Mucosa of descending colon (tissue), 3 donors: Measurements from ENCODE around the gene ATG7. TPM values are rescaled to one million over a fixed set of nuclear protein-coding genes. Genes with fewer than 3 reads are reported as not detected.

ENCODE experiments used
- ATAC-seq: fragments of 200-7000 bp; cut with Tn5 transposase; one replicate; pipeline ENCODE4 v1.9.1; 2020; ENCODE audit warnings: mild to moderate bottlenecking, moderate library complexity
- DNase-seq, 3 donors: peaks; one replicate each; pipeline ENCODE4 v3.0.0-alpha.2; 2020
- H3K36me3 ChIP-seq: fragments of 200-600 bp; one replicate; pipeline ENCODE4 v1.8.0; 2021; ENCODE audit warnings: low read depth, mild to moderate bottlenecking
- H3K4me1 ChIP-seq: fragments of 200-600 bp; one replicate; pipeline ENCODE4 v1.8.0; 2021; ENCODE audit warnings: low read depth, mild to moderate bottlenecking
- H3K4me3 ChIP-seq: fragments of 200-600 bp; one replicate; pipeline ENCODE4 v1.8.0; 2021; ENCODE audit warnings: mild to moderate bottlenecking
- H3K9me3 ChIP-seq: fragments of 200-600 bp; one replicate; pipeline ENCODE4 v1.8.0; 2021; ENCODE audit warnings: mild to moderate bottlenecking
- intact Hi-C, 2 donors: fragments of 100-400 bp; cut with DNase I in 1 of 2; cut with micrococcal nuclease in 1 of 2; formaldehyde crosslinking; loops; one replicate each; pipeline versions ENCODE4 v1.11.0 to v1.11.1; 2022; cut with DNase I, micrococcal nuclease
- total RNA-seq, 3 donors: library from RNA; stranded (reverse); fragmentation: NEBNext Ultra II Directional in 2 of 3; extraction: Animal tissue kit (Norgen Biotek cat#: 25700) in 2 of 3; gene quantifications; one replicate each; pipeline versions ENCODE4 v1.2.1 to v1.2.4, GENCODE V29; 2021 to 2023
- TF ChIP-seq, protein P1 (sequence below): fragments of 200-600 bp; IDR thresholded peaks from one replicate; pipeline ENCODE4 v1.8.0; 2022; ENCODE audit warnings: antibody characterized with exemption, mild to moderate bottlenecking
- donor health status: DM: no; HTN: no; CAD: no; lungs with moderate emphysema.
- donor health status: DM: no; HTN: no; CAD: no.
- donor health status: DM: no; HTN: yes; CAD: no.

ATG7 gene
- total RNA-seq, 3 donors from 2014 or later: 40.4 to 49.6 (median 43.3) TPM

DNA sequence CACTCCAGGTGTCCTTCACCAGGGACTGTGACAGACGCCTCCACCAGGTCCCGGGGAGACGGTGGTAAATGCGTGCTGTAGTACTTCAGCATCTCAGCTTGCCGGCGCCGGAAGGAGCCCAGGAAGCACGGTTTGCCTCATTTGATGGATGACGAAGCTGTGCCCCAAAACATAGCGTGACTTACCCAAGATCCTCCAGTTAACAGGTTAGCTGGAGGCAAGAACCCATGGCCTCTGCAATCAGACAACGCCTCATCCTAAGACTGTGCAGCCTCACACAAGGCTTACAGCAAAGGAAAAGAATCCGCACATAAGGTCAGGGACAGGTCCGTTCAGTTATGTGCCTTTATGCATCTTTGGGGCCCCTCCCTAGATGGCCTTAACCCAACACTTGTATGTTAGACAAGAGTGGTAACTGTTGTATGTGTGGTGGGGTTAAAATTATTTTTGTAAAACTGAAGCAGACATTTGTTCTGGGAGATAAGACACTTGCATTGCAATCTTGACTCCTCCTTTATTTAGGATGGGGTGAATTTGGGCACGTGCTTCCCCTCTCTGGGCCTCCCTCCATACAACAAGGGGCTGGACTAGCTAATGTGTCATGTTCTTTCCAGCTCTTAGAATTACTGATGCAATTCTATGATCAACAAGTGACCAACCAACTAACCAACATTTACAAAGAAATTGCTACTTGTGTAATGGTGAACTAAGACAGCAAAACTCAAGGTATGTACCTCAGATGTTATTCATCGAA lies 332.1 kb downstream of the ATG7 start:
- Histone ChIP-seq H3K9me3 (no peaks in the 10 kb centered on the region), H3K4me1 (peaks cover 5% of the 10 kb centered on the region), H3K36me3 (no peaks in the 10 kb centered on the region), H3K4me3 (no peak overlapping the region)
- ATAC-seq (peak; percentile 14), DNase-seq (no peak)
- TF ChIP-seq, protein P1, sequence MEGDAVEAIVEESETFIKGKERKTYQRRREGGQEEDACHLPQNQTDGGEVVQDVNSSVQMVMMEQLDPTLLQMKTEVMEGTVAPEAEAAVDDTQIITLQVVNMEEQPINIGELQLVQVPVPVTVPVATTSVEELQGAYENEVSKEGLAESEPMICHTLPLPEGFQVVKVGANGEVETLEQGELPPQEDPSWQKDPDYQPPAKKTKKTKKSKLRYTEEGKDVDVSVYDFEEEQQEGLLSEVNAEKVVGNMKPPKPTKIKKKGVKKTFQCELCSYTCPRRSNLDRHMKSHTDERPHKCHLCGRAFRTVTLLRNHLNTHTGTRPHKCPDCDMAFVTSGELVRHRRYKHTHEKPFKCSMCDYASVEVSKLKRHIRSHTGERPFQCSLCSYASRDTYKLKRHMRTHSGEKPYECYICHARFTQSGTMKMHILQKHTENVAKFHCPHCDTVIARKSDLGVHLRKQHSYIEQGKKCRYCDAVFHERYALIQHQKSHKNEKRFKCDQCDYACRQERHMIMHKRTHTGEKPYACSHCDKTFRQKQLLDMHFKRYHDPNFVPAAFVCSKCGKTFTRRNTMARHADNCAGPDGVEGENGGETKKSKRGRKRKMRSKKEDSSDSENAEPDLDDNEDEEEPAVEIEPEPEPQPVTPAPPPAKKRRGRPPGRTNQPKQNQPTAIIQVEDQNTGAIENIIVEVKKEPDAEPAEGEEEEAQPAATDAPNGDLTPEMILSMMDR: no peak
- intact Hi-C loops: no loop called here

DNA sequence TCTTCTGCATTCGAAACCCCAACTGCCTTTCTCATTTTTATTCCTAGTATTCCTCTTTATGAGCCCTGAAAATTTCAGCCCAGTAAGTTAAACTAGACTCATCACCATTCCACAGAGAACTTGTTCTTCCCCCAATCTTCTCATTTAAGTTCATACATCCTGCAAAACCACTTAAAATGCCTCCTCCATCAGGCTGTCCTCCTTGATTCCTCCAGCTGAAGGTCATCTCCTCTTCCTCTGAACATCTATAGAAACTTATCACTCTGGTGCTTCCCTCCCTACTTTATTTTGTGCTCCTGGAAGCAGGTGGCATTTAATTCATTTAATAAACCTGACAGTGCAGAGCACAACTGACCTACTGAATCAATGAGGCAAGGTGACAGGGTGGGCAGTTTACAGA lies 333.2 kb downstream of the ATG7 start:
- intact Hi-C loops: no loop called here
- TF ChIP-seq, protein P1: no peak
- no peak overlapping the region for H3K4me3 ChIP-seq
- ATAC-seq (no peak), DNase-seq (no peak)
- no peaks in the 10 kb centered on the region for H3K9me3 ChIP-seq
- H3K4me1 ChIP-seq: peaks cover 15% of the 10 kb centered on the region
- no peaks in the 10 kb centered on the region for H3K36me3 ChIP-seq

DNA sequence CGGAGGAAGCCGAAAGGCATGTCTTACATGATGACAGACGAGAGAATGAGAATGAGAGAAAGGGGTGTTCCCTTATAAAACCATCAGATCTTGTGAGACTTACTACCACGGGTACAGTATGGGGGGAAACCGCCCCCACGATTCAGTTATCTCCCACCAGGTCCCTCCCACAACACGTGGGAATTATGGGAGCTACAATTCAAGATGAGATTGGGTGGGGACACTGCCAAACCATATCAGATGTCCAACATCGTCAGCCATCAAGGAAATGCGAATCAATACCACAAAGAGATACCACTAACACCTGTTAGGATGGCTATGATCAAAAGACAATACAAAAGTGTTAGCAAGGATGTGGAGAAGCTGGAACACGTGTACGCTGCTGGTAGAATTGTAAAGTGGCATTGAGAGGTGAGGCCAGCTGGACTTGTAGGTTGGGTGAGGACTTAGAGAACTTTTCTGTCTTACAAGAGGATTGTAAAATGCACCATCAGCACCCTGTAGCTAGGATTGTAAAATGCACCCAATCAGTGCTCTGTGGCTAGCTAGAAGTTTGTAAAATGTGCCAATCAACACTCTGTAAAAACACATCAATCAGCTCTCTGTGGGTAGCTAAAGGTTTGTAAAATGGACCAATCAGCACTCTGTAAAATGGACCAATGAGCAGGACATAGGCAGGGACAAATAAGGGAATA lies 334.0 kb downstream of the ATG7 start:
- H3K36me3 ChIP-seq: no peaks in the 10 kb centered on the region
- no peak overlapping the region for H3K4me3 ChIP-seq
- H3K9me3 ChIP-seq: no peaks in the 10 kb centered on the region
- ATAC-seq: no peak
- H3K4me1 ChIP-seq: peaks cover 19% of the 10 kb centered on the region
- intact Hi-C loops: no loop called here
- DNase-seq: no peak
- TF ChIP-seq, protein P1: no peak

DNA sequence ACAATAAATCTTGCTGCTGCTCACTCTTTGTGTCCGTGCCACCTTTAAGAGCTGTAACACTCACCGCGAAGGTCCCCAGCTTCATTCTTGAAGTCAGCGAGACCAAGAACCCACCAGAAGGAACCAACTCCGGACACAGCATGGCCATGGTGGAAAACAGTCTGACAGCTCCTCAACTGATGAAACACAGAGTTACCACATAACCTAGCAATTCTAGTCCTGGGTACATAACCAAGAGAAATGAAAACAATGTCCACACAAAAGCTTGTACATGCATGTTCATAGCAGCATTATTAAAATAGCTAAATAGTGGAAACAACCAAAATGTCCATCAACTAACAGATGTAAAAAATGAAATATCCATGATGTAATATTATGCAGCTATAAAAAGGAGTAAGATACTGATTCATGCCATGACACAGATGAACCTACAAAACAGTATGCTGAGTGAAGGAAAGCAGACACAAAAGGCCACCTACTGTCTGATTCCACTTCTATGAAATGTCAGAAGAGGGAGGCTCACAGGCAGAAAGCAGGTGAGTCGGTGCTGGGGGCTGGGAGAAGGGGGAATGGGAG lies 334.8 kb downstream of the ATG7 start:
- DNase-seq (no peak), ATAC-seq (no peak)
- no peaks in the 10 kb centered on the region for H3K36me3 ChIP-seq
- intact Hi-C loops: no loop called here
- H3K4me1 ChIP-seq: peaks cover 22% of the 10 kb centered on the region
- no peaks in the 10 kb centered on the region for H3K9me3 ChIP-seq
- TF ChIP-seq, protein P1: no peak
- no peak overlapping the region for H3K4me3 ChIP-seq

Other genes with a start within 250 kb of the ATG7 start
- gene HRH1, start 117.9 kb upstream of the ATG7 start, total RNA-seq: 10 to 100 TPM in 2 of 3 donors, 1 to 10 TPM in 1; 8.3 to 16.7 (median 10.3) TPM